ENCODE data around the gene PIN1.

Gene PIN1

GRCh38 chr19:9801976-9802375 lies 33.1 kb upstream of the PIN1 start:
- DNase-seq (ENCODE audit: low read depth), result no peak
- no peak overlapping the region for H3K4me3 ChIP-seq (replicated peaks; ENCODE audit: low read depth, low read length)
- TF ChIP-seq CTCF (IDR thresholded peaks at IDR 0.05; ENCODE audit: low read length, missing control alignments), result no peak

- no peak for DNase-seq (ENCODE audit: low read depth)
- no peak overlapping the region for H3K4me3 ChIP-seq (replicated peaks; ENCODE audit: low read depth, low read length)
- TF ChIP-seq CTCF (IDR thresholded peaks at IDR 0.05; ENCODE audit: low read length, missing control alignments), result no peak
These were observed 28.3 kb upstream of the PIN1 start for GRCh38 chr19:9806803-9807202.

GRCh38 chr19:9808855-9809824 lies 26.0 kb upstream of the PIN1 start:
- DNase-seq (ENCODE audit: low read depth), result no peak

GRCh38 chr19:9811139-9811538 lies 24.0 kb upstream of the PIN1 start:
- no peak overlapping the region for H3K4me3 ChIP-seq (replicated peaks; ENCODE audit: low read depth, low read length)
- DNase-seq (ENCODE audit: low read depth), result no peak
- no peak for TF ChIP-seq CTCF (IDR thresholded peaks at IDR 0.05; ENCODE audit: low read length, missing control alignments)

More at GRCh38 chr19:9808855-9809824, 26.0 kb upstream of the PIN1 start:
- H3K4me3 ChIP-seq (replicated peaks; ENCODE audit: low read depth, low read length), result no peak overlapping the region
- TF ChIP-seq CTCF (IDR thresholded peaks at IDR 0.05; ENCODE audit: low read length, missing control alignments), result no peak

- no peak for DNase-seq (ENCODE audit: low read depth)
- no peak for TF ChIP-seq CTCF (IDR thresholded peaks at IDR 0.05; ENCODE audit: low read length, missing control alignments)
- peak overlapping the region; percentile 97 for H3K4me3 ChIP-seq (replicated peaks; ENCODE audit: low read depth, low read length)
These were observed 16.9 kb upstream of the PIN1 start for GRCh38 chr19:9818175-9818733.

GRCh38 chr19:9818734-9819595 lies 16.2 kb upstream of the PIN1 start, which contains the start of gene FBXL12:
Gene FBXL12 (minus strand): TSS chr19:9819079. CDS start chr19:9818813, 266 bp downstream.
- H3K4me3 ChIP-seq (replicated peaks; ENCODE audit: low read depth, low read length), result peak within 1 kb of the TSS; percentile 97
- peak; percentile 100 for DNase-seq (ENCODE audit: low read depth)
- TF ChIP-seq CTCF (IDR thresholded peaks at IDR 0.05; ENCODE audit: low read length, missing control alignments), result no peak

Data from fibroblast of pulmonary artery (primary cell).